HG02870 (cell line): ENCODE data around the gene PTPRM.

ENCODE experiments used
- ATAC-seq: cut with Tn5 transposase; IDR thresholded peaks from one replicate; pipeline ENCODE4 v1.9.1; 2021; ENCODE audit warnings: mild to moderate bottlenecking, moderate library complexity; ENCODE audit not compliant: unreplicated experiment

PTPRM gene

DNA sequence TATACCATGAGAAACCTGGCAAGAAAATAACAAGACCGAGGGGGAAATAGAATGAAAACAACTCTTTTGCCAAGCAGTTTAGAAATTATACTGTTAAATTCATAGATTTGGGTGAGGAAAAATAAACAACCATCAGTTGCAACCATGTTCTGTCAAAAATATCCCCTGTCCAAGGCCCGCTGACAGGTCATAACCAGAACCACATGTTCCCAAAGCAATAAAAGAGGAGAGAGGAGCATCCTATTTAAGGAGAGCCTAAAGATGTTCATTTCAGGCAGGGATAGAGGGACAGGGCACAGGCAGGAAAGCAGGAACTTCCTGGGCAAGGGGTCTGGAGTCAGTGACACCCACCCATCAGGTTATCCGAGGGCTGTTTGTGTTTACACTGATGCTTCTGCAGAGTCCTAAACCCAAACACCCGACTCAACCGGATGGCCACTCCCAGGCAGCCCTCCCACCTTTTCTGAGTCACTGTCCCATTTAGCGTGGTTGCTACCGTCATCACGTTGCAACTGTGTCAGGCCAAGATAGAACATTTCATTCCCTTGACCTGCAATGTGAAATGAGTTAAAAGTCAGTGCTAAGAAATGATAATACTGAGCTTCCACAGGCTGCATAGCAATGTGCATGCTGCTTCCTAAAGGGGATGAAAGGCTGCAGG is 573.9 kb downstream of the PTPRM start:
- no peak for ATAC-seq

GRCh38 chr18:8142131-8142711 is 575.1 kb downstream of the PTPRM start:
- ATAC-seq, result no peak

DNA sequence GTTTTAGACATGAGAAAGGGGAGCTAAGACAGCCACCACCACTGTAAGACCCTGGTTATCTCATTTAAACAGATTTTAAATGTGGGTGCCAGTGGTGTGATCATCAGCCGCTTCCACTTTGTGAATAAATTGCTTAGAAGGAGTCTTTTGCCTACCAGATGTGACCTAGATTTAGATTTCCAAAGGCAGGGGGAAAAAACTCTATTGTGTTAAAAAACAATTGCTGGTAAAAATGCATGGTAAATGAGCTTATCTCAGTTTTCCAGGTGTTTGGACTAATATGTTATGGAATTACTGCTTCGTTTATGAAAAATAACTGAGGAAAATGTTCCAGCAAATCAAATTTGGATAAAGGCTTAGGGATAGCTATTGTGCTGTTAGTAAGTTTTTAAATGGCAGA is 575.8 kb downstream of the PTPRM start:
- no peak for ATAC-seq

- no peak for ATAC-seq
Observed at GRCh38 chr18:8151181-8151580, 584.1 kb downstream of the PTPRM start.

GRCh38 chr18:8153887-8154583 is 586.9 kb downstream of the PTPRM start:
- ATAC-seq, result no peak

DNA sequence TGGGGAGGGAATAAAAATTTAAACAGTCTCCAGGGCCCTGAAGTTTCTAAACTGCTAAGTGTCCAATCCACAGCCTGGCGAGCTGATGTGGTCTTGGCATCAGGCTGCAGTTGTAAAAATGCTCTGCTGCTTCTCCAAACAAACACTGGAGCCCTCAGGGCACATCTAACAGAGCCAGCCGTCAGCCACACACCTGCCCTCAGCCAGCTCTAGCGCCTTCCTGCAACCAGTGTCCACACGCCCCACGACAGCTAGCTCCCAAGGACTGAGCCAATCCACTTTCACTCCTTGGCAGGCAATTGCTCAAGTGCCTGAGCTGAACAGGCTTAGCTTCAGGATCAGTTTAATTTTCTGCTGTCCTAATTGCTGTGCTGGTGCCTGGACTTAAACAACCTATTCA is 595.7 kb downstream of the PTPRM start:
- ATAC-seq, result no peak

DNA sequence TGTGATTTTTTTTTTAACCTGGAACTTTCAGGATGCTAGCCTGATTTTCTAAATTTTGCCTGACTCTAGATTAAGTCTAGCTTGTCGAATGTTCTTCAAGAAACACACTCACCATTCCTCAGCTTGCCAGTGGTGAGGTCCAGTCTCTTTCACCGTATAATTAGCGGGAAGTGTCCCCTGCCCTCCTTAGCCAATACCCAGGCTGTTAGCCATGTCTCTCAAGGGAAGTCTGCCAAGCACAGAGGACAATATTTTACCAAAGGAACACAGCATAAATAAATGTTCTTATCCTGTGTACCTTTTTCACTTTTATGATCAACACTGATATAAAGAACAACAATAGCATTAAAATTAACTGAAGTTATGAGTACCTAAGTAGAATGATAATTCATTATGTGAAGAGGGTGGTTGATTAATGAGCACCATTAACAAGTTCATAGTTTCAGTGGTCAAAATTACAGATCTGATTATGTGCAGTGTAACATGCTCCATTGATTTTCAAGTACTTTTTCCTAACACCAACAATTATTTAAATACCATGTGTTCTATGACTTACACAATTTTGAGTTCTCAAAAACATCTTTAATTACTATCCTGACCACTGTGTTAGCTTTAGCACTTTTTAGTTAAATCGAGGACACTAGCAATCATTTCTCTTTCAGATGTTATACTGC is 596.3 kb downstream of the PTPRM start:
- ATAC-seq, result no peak

GRCh38 chr18:8165095-8165494 is 598.0 kb downstream of the PTPRM start:
- no peak for ATAC-seq

DNA sequence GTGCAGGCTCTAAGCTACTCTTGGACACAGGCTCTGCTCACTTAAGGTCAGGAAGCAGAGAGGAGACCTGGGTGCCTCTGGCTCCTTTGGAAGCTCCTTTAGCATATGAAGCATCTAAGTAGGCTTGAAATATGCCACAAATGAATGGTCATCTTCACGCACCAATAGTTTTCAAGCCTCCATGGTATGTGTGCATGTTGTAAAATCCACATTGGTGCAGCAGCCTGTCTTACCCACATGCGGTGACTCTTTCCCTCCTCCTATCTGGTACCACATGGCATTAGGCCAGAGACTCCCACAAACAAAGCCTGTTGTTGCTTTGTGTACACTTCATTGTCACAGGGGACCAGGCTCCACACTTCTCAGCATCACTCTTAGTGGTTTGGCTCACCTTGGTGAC is 599.9 kb downstream of the PTPRM start:
- ATAC-seq, result no peak

GRCh38 chr18:8167673-8168072 is 600.6 kb downstream of the PTPRM start:
- no peak for ATAC-seq

- ATAC-seq, result no peak
Observed at GRCh38 chr18:8169722-8170121, 602.6 kb downstream of the PTPRM start.

GRCh38 chr18:8174771-8175170 is 607.7 kb downstream of the PTPRM start:
- ATAC-seq, result no peak

- ATAC-seq, result no peak
Observed at GRCh38 chr18:8175501-8176061, 608.5 kb downstream of the PTPRM start.

DNA sequence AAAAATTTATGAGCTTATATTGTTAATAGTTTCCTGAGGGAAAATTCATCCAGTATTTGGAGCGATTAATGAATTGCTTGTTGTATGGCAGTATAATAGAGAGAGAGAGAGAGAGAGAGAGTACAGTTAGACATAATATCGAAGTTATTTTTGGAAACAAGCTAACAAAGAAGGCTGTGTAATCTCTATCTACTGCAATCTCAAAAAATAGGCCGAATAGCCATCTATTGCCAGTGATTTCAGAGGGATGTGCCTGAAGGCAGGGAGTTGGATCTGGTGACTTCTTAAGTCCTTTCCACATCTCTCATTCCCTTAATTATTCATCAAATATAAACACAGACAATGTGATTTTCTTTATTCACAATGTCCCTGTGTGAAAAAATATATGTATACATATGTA is 609.0 kb downstream of the PTPRM start:
- no peak for ATAC-seq

- ATAC-seq, result no peak
Observed at GRCh38 chr18:8176554-8176953, 609.4 kb downstream of the PTPRM start.

- ATAC-seq, result no peak
Observed at GRCh38 chr18:8177330-8178016, 610.4 kb downstream of the PTPRM start.

- ATAC-seq, result no peak
Observed at GRCh38 chr18:8186413-8186812, 619.3 kb downstream of the PTPRM start.

- ATAC-seq, result no peak
Observed at GRCh38 chr18:8188184-8188583, 621.1 kb downstream of the PTPRM start.

- ATAC-seq, result no peak
Observed at GRCh38 chr18:8190980-8191379, 623.9 kb downstream of the PTPRM start.

DNA sequence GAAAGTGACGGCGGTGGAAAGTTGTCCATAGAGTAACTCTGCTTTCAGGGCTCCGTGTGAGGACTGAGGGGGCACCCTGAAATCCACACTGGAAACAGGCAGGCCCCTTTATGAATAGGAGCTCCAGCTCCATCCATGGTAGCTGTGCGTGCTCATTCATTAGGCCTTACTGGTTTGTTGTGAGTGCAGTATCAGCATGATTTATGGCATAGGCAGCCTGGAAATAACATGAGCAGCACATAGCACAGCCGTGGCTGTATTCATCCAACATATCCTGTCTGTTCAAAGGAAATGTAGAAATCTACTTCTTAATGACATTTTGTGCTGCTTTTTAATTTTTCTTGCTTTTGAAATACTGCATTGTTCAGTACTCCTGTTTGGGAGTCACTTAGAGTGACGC is 627.3 kb downstream of the PTPRM start:
- ATAC-seq, result no peak

DNA sequence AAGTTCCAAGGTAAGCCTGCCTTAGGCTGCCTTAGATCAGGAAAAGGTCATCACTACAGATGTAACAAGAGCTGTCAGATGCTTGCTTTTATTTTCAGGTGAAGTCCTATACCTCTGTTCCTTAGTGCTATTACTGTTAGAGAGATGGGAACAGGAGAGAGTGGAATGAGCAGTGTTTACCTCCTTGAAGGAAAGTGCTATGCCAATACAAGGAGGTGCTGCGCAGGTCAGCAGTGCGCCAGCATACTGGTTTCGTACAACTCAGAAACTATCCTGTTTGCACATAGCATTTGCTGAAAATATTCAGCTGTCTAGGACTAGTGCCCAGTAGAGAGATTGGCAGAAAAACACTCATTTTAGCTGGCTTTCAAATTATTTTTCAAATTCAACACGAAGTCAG is 629.1 kb downstream of the PTPRM start:
- ATAC-seq, result no peak
